ENCODE measurements around the gene ELP1. TPM values are rescaled to one million over a fixed set of nuclear protein-coding genes. Genes with fewer than 3 reads are reported as not detected.
A peak's percentile ranks its signal among the peaks of the same experiment; 100 is the strongest.

The ELP1 gene
- 10 to 100 TPM; 15.2 to 23.3 (median 18.9) TPM for total RNA-seq

- Histone ChIP-seq H3K4me3 (peak within 1 kb of the TSS; percentile 79 to 90), H3K36me3 (peaks cover 0 to 26% of the 10 kb centered on the region in 2 donors), H3K9me3 (no peaks in the 10 kb centered on the region), H3K4me1 (peaks cover 7 to 32% (median 7%) of the 10 kb centered on the region in 3 donors), H3K27me3 (no peaks in the 10 kb centered on the region), H3K27ac (peak within 1 kb of the TSS; percentile 92 to 94 (median 92))
- TF ChIP-seq CTCF (IDR thresholded peaks at IDR 0.05) (peak in 2 of 4 experiments; percentile 47 to 48), EP300 (IDR thresholded peaks at IDR 0.05) (no peak), POLR2AphosphoS5 (IDR thresholded peaks at IDR 0.05) (peak; percentile 78), POLR2A (IDR thresholded peaks at IDR 0.05) (peak in 1 of 2 donors; percentile 32)
- 1% methylated on average over 14 of the region's 48 CpGs; no CpG with 5 or more reads in 1 of the 2 donors for WGBS, 2 donors (ENCODE audit: low coverage in 1 of 2)
- ATAC-seq: peak; percentile 94
Measured at GRCh38 chr9:108933718-108934322, at the start of gene ELP1. TSS of gene ELP1 (minus strand) at chr9:108934124. CDS start at chr9:108931146, 2,978 bp downstream.

- WGBS, 2 donors (ENCODE audit: low coverage in 1 of 2): 83% methylated on average over 2 of the region's 2 CpGs; no CpG with 5 or more reads in 1 of the 2 donors
- H3K36me3 ChIP-seq: peaks cover 0 to 60% of the 10 kb centered on the region in 2 donors
- no peak for ATAC-seq
Measured at GRCh38 chr9:108980893-108981292, 47.0 kb upstream of the ELP1 start.

GRCh38 chr9:108978205-108978604, 44.3 kb upstream of the ELP1 start:
- Histone ChIP-seq H3K27ac (peak overlapping the region in 2 of 4 donors; percentile 34 to 50), H3K4me3 (no peak overlapping the region), H3K36me3 (peaks cover 0 to 54% of the 10 kb centered on the region in 2 donors), H3K9me3 (no peaks in the 10 kb centered on the region), H3K4me1 (peaks cover 0 to 33% (median 0%) of the 10 kb centered on the region in 3 donors), H3K27me3 (no peaks in the 10 kb centered on the region)
- WGBS, 2 donors (ENCODE audit: low coverage in 1 of 2): 0 to 19% methylated on average over 1 of the region's 1 CpG
- TF ChIP-seq EP300 (IDR thresholded peaks at IDR 0.05) (no peak), POLR2AphosphoS5 (IDR thresholded peaks at IDR 0.05) (peak; percentile 21), POLR2A (IDR thresholded peaks at IDR 0.05) (no peak), CTCF (IDR thresholded peaks at IDR 0.05) (no peak)
- peak; percentile 25 for ATAC-seq

More at GRCh38 chr9:108980893-108981292, 47.0 kb upstream of the ELP1 start:
- Histone ChIP-seq H3K27me3 (no peaks in the 10 kb centered on the region), H3K4me1 (peaks cover 0 to 17% (median 0%) of the 10 kb centered on the region in 3 donors), H3K27ac (no peak overlapping the region), H3K4me3 (no peak overlapping the region), H3K9me3 (no peaks in the 10 kb centered on the region)
- TF ChIP-seq POLR2AphosphoS5 (IDR thresholded peaks at IDR 0.05) (no peak), POLR2A (IDR thresholded peaks at IDR 0.05) (no peak), EP300 (IDR thresholded peaks at IDR 0.05) (no peak), CTCF (IDR thresholded peaks at IDR 0.05) (no peak)

GRCh38 chr9:108973895-108974294, 40.0 kb upstream of the ELP1 start:
- H3K36me3 ChIP-seq: peaks cover 0 to 22% of the 10 kb centered on the region in 2 donors
- peak overlapping the region in 1 of 4 donors; percentile 13 for H3K27ac ChIP-seq
- no peaks in the 10 kb centered on the region for H3K27me3 ChIP-seq
- ATAC-seq: no peak
- TF ChIP-seq POLR2A (IDR thresholded peaks at IDR 0.05) (no peak), POLR2AphosphoS5 (IDR thresholded peaks at IDR 0.05) (no peak), CTCF (IDR thresholded peaks at IDR 0.05) (no peak), EP300 (IDR thresholded peaks at IDR 0.05) (no peak)
- peaks cover 0 to 44% (median 3%) of the 10 kb centered on the region in 3 donors for H3K4me1 ChIP-seq
- H3K9me3 ChIP-seq: no peaks in the 10 kb centered on the region
- no peak overlapping the region for H3K4me3 ChIP-seq
- WGBS, 2 donors (ENCODE audit: low coverage in 1 of 2): 26 to 38% methylated on average over 5 of the region's 5 CpGs
